Bronchial epithelial cell (primary cell): ENCODE measurements around the gene GCM1. TPM values are rescaled to one million over a fixed set of nuclear protein-coding genes. Genes with fewer than 3 reads are reported as not detected.

Source experiments
- DNase-seq: peaks from one replicate; pipeline ENCODE4 v3.0.0-alpha.2; 2010; ENCODE audit warnings: low read depth
- FAIRE-seq: peaks from 2 replicates; lab custom pipeline; 2011; peaks lifted over from hg19 to GRCh38; lab: Jason Lieb, UNC
- H3K27me3 ChIP-seq: 2 replicates; pipeline ENCODE4 v1.5.1; 2011; ENCODE audit warnings: low read length; ENCODE audit not compliant: control insufficient read depth, insufficient read depth
- H3K36me3 ChIP-seq: 2 replicates; pipeline ENCODE4 v1.5.1; 2011; ENCODE audit warnings: low read length; ENCODE audit not compliant: control insufficient read depth, insufficient read depth
- H3K4me3 ChIP-seq: 2 replicates; pipeline ENCODE4 v1.5.1; 2011; ENCODE audit warnings: mild to moderate bottlenecking, low read depth, low read length, control low read depth
- total RNA-seq: library from RNA; depleted of rRNA; stranded (reverse); fragments of >200 nt; gene quantifications from 2 replicates; pipeline ENCODE4 v1.2.1, GENCODE V29; 2014
- TF ChIP-seq, protein P1 (sequence below): IDR thresholded peaks from 2 replicates; pipeline ENCODE4 v1.5.1; 2011; ENCODE audit warnings: mild to moderate bottlenecking, moderate library complexity, low read length, control low read depth, inconsistent platforms; ENCODE audit not compliant: insufficient read depth, severe bottlenecking

GCM1 gene
- total RNA-seq, 1 donor from 2014 or later, result not detected

DNA sequence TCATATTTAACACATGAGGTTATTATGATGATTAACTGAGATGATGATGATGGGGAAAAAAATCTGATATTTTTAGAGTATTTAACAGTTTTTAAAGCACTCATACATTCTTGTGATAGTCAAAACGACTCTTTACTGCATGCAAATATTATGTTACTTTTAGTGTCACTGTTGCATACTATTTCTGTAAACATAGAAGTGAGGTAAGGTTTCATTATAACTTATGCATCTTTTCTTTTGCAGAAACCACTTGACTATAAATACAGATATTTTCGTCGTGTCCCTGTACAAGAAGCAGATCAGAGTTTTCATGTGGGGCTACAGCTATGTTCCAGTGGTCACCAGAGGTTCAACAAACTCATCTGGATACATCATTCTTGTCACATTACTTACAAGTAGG, 53.4 kb downstream of the GCM1 start:
- no peak overlapping the region for H3K4me3 ChIP-seq
- DNase-seq, result no peak
- H3K27me3 ChIP-seq, result no peaks in the 10 kb centered on the region
- FAIRE-seq, result no peak
- peaks cover 14% of the 10 kb centered on the region for H3K36me3 ChIP-seq
- TF ChIP-seq, protein P1, sequence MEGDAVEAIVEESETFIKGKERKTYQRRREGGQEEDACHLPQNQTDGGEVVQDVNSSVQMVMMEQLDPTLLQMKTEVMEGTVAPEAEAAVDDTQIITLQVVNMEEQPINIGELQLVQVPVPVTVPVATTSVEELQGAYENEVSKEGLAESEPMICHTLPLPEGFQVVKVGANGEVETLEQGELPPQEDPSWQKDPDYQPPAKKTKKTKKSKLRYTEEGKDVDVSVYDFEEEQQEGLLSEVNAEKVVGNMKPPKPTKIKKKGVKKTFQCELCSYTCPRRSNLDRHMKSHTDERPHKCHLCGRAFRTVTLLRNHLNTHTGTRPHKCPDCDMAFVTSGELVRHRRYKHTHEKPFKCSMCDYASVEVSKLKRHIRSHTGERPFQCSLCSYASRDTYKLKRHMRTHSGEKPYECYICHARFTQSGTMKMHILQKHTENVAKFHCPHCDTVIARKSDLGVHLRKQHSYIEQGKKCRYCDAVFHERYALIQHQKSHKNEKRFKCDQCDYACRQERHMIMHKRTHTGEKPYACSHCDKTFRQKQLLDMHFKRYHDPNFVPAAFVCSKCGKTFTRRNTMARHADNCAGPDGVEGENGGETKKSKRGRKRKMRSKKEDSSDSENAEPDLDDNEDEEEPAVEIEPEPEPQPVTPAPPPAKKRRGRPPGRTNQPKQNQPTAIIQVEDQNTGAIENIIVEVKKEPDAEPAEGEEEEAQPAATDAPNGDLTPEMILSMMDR, result no peak

DNA sequence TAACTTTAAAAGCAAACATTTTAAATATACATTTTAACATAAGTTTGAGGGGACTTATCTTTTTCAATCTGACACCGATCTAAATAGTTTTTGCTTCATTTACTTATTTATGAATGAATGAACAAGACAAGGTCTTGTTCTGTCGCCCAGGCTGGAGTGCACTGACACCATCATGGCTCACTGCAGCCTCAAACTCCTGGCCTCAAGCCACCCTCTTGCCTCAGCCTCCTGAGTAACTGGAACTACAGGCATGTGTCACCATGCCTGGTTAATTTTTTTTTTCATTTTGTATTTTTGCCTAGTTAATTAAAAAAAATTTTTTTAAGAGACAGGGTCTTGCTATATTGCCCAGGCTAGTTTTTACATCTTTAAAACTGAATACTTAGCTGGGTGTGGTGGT, 58.1 kb downstream of the GCM1 start:
- Histone ChIP-seq H3K36me3 (peaks cover 13% of the 10 kb centered on the region), H3K27me3 (no peaks in the 10 kb centered on the region), H3K4me3 (no peak overlapping the region)
- DNase-seq (peak; percentile 65), FAIRE-seq (no peak)
- TF ChIP-seq, protein P1, result no peak

DNA sequence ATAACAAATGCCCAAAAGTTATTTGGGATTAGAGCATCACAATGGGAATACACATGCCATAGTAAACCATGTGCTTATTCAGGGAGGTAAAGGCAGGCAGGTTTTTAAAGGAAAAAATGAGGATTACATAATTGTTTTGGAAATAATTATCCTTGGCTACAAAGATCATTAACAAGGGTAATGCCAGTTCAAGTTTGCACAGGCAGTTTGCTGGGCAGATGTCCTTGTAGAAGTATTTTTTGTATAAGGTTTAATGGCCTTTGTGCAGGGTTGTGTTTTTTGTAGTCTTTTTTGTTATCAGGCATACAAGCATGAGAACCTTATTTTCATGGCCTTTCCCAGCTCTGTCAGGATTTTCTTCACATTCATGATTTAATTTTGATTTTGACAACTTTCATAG, 58.7 kb downstream of the GCM1 start:
- no peak for DNase-seq
- Histone ChIP-seq H3K36me3 (peaks cover 13% of the 10 kb centered on the region), H3K27me3 (no peaks in the 10 kb centered on the region), H3K4me3 (no peak overlapping the region)
- FAIRE-seq, result no peak
- TF ChIP-seq, protein P1, result no peak

DNA sequence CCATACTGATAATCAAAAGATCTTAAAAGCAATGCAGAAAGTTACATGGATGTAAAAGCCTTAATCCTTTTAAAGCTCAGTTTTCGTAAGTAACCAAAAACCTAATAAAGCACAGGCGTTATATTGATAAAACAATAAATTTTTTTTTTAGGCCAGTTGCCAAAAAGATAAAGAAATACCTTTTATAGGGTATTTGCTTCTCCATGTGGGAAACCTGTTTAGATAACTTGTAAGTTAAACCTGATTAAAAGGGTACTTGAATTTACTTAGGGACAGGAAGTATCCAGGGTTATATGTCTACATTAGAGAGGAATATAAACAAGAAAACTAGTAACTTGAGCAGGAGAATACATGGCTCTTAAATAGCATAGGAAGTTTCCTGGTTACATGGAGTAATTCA, 62.3 kb downstream of the GCM1 start:
- DNase-seq (no peak), FAIRE-seq (no peak)
- H3K4me3 ChIP-seq, result no peak overlapping the region
- TF ChIP-seq, protein P1, result no peak
- peaks cover 7% of the 10 kb centered on the region for H3K36me3 ChIP-seq
- H3K27me3 ChIP-seq, result no peaks in the 10 kb centered on the region

DNA sequence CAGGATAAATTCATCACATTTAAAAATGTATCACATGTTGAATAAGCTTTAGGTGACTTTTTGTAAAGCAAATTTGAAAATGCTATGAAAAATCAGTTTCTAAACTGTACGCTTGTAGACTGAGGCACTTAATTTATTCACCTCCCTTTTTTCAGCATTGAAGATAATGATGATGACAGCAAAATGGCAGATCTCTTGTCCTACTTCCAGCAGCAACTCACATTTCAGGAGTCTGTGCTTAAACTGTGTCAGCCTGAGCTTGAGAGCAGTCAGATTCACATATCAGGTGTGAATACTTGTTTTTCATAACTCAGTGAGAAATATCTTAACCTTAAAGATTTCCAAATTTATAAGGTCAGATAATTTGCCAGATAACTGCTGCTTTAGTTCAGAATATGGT, 67.8 kb downstream of the GCM1 start:
- no peak for FAIRE-seq
- DNase-seq, result no peak
- TF ChIP-seq, protein P1, result no peak
- no peaks in the 10 kb centered on the region for H3K27me3 ChIP-seq
- no peak overlapping the region for H3K4me3 ChIP-seq
- peaks cover 8% of the 10 kb centered on the region for H3K36me3 ChIP-seq

Other genes starting within 250 kb of the GCM1 start
- not detected in 2 replicates for gene GSTA3, start 239.1 kb downstream of the GCM1 start, total RNA-seq
- gene GSTA4, start 153.6 kb downstream of the GCM1 start, total RNA-seq, result 10.8 and 26.8 TPM in 2 replicates
- gene CILK1, start 87.0 kb downstream of the GCM1 start, total RNA-seq, result 1.8 and 2.7 TPM in 2 replicates
- 29.0 and 31.2 TPM in 2 replicates for gene FBXO9, start 83.4 kb downstream of the GCM1 start, total RNA-seq
- gene ELOVL5, start 200.1 kb upstream of the GCM1 start, total RNA-seq, result 35.3 and 42.1 TPM in 2 replicates